NB4 (cell line): ENCODE data around the gene IL18BP.

Experiments used
- CTCF ChIP-seq: IDR thresholded peaks from one replicate; pipeline ENCODE4 v1.5.1; 2012; ENCODE audit warnings: low read depth, low read length
- MAX ChIP-seq: IDR thresholded peaks from 2 replicates; pipeline ENCODE4 v1.6.1; 2011; ENCODE audit warnings: low read depth, low read length
- POLR2A ChIP-seq: IDR thresholded peaks from 2 replicates; pipeline ENCODE4 v1.6.1; 2011; ENCODE audit warnings: mild to moderate bottlenecking; ENCODE audit not compliant: insufficient read length; ENCODE audit errors: extremely low read depth

GRCh38 chr11:72001285-72001684 lies 2.6 kb downstream of the IL18BP start:
- no peak for TF ChIP-seq CTCF
- no peak for TF ChIP-seq POLR2A
- no peak for TF ChIP-seq MAX
